Measurements from ENCODE around the gene STX7. TPM values are rescaled to one million over a fixed set of nuclear protein-coding genes. Genes with fewer than 3 reads are reported as not detected.

STX7 gene
- total RNA-seq, 1 experiment from 2014 or later: 35.6 TPM

DNA sequence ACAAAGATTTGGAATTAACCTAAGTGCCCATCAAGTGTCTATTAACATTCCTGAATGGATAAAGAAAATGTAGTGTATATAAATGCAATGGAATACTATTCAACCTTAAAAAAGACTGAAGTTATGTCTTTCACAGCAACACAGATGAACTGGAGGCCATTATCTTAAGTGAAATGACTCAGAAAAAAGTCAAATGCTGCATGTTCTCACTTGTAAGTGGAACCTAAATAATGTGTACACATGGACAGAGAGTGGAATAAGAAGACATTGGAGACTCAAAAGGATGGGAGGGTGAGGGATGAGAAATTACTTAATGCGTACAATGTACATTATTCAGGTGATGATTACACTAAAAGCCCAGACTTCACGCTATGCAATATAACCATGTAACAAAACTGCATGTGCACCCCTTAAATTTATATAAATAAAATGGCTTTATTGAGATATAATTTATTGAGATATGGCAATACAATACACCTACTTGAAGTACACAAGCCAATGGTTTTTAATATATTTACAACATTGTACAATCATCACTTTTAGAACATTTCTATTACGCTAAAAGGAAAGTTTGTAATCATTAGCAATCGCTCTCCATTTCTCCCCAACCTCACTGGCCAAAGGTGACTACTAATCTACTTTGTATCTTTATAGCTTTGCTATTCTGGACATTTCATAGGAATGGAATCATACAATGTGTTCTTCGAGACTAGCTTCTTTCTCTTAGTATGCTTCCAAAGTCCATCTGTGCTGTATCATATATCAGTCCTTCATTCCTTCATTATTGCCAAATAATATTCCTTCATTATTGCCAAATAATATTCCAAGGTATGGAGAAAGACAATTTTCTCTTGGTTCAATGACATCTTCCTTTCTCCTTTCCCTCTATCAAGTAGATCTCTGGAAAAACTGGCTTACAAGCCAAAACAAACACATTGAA lies 5.8 kb downstream of the STX7 start:
- no peak for DNase-seq (ENCODE audit: low spot score)

DNA sequence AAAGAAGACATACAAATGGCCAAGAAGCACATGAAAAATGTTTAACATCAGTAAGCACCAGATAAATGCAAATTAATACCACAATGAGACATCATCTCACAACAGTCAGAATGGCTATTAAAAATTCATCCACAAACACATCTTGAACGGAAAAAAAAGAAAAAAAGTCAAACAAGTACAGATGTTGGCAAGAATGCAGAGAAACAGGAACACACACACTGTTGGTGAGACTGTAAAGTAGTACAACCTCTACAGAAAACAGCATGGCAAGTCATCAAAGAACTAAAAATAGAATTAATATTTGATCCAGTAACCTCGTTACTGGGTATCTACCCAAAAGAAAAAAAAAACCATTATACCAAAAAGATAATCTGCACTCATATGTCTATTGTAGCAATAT lies 6.5 kb downstream of the STX7 start:
- no peak for DNase-seq (ENCODE audit: low spot score)

DNA sequence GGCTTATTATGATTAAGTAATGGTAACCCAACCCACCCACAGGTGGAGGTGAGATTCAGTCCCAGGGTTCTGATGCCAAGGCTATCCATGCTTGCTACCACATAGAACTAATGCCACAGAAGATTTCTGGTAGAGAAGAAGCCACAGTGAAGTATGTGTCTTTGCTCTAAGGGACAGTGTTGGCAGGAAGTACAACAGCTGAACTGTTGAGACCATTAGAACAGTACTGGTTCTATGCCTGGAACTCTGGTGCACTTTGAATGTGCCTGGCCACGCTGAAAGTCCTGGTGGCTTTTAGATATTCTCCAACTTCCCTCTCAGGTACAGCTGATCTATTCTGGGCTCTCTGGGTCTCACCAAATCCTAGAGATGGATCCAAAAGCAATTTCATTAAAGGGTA lies 7.8 kb downstream of the STX7 start:
- no peak for DNase-seq (ENCODE audit: low spot score)

DNA sequence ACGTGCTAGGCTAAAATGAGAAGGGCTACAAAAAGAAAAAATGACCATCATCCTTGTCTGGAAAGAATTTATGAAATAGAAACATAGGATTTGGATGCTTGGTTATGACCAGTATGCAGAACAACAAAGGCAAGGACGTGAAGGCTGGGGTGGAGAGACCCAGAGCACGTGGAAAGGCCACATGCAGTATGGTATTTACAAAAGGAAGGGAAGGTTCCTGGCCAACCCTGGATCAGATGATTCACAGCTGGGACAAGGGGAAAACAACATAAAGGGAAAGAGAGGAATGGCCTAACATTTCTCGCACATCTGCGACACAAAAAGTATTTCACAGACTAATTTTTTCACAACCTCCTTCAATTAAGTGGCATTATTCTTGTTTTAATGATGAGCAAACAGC lies 8.2 kb downstream of the STX7 start:
- DNase-seq (ENCODE audit: low spot score): no peak

DNA sequence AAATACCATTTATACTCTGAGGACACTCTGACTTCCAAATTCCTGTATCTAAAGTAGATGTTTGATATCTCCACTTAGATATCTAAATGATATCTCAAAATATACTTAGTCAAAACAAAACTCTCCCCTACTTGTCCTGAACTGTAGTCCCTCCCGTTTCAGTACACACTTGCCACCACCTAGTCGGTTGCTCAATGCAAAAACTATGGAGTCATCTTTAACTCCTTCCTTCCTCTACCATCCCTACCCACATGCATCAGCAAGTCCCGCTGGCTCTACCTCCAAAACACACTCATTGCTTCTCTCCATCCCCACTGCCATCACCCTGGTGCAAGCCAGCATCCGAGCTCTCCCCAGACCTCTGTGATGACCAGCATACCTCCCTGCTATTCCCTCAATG lies 13.2 kb downstream of the STX7 start:
- no peak for DNase-seq (ENCODE audit: low spot score)

DNA sequence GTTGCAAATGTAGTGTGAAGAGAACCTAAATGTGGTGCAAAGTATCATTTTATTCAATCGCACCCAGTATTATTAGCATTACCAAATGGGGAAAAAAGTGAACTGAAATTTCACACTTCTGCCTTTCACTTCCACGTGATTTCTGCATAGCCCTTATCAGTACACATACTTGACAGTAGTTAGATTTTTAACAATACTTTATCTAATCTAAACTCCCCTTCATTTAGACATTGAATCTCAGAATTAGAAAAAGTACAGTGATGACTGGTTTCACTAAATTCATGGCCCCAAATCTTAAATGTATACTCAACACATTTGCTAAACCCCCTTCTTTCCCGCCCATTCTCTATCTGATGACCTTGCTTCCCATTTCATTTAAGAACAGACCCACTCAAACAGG lies 14.3 kb downstream of the STX7 start:
- no peak for DNase-seq (ENCODE audit: low spot score)

DNA sequence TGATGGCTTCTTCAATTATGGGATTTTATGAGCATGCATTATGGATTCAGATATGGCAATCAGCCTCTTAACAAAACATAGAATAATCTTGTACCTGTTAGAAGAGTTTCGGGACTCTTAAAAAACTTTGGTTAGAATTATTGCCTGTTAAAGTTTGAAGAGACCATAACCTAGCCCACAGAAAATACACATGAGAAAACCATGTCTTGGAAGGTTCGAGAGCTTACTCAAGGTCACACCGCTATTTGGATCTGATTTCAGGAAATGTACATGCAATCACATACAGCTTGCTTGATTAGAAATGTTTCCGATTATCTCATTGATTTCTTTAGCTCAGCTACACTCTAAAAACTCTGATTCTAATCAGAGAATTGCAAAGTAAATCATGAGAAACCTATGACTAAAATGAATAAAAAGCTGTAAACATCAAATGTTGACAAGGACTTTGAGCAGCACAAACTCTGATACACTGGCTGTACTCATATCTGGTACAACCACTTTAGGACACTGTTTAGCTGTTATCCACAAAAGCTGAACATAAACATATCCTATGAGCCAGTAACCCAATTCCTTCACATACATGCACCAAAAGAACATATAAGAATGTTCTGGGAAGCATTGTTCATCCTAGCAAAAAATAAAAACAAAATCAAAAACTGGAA lies 16.3 kb downstream of the STX7 start:
- no peak for DNase-seq (ENCODE audit: low spot score)

DNA sequence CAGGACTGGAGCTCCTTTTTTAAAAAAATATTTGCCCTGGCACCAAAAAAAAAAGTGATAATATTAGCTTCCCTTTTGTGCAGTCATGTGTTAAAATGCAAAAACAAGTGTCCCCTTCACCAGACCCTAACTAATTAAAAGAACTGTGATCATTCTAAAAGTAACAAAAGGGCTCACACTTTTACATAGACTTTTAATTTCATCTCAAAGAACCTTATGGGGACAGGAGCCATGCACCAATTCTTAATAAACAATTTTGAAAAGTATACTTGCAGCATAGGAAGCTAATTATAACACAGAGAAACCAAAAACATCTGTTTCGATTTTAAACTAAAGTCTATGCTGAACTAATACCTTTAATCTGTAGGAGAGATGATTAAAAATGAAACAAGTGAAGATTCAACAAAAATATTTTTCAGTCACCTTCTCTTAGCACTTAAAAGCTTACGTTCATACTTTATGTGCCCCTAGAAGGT lies 17.3 kb downstream of the STX7 start:
- no peak for DNase-seq (ENCODE audit: low spot score)

DNA sequence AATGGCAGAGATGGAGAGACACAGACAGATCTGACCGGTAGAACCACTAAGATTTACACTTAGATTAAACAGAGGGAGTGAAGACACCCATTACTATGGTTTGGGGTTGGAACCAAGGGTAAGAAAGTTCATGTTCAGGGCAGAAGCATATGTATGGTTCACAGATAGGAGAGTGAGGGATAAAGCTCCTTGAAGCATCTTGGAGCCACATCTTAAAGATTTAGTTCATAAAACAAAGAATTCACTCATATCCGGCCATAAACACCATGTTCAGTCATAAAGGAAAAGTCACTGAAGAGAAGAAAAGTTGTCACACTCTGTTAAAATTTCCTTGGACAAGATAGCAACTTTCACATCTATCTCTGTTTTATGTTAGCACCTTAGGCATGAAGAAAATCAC lies 18.0 kb downstream of the STX7 start:
- no peak for DNase-seq (ENCODE audit: low spot score)

DNA sequence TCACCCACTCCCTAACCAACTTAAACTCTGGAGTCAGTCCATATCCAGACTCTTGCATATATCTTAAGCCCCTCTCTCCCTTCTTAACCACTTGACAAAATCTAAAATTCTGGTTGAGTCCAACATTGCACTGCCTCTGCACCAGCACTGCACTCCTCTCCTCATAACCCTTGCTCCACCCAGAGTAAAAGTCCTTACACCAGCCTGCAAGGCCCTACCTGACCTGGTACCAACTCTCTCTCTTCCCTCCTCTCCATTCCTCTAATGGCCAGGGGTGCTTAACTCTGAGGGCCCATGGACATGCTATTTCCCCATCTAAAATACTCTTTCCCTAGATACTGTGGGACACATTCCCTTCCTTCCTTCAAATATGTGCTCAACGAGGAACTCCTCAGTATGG lies 21.0 kb downstream of the STX7 start:
- no peak for DNase-seq (ENCODE audit: low spot score)

DNA sequence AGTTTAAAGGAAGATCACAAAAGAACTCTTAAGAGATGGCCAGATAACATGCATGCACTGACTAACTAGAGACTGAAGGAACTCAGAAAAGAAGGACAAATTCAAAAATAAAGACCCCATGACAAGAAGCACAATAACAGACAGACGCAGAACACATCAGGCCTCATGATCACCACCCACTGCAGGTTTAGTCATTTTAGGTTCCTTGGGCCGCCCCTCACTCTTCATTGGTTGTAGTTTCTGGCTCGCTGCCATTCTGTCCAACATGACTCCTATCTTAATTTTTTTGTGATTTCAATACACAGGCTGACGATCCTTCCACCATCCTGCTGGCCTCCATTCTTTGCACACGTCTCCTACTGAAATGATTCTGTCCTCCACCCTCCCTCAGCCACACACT lies 21.6 kb downstream of the STX7 start:
- no peak for DNase-seq (ENCODE audit: low spot score)

DNA sequence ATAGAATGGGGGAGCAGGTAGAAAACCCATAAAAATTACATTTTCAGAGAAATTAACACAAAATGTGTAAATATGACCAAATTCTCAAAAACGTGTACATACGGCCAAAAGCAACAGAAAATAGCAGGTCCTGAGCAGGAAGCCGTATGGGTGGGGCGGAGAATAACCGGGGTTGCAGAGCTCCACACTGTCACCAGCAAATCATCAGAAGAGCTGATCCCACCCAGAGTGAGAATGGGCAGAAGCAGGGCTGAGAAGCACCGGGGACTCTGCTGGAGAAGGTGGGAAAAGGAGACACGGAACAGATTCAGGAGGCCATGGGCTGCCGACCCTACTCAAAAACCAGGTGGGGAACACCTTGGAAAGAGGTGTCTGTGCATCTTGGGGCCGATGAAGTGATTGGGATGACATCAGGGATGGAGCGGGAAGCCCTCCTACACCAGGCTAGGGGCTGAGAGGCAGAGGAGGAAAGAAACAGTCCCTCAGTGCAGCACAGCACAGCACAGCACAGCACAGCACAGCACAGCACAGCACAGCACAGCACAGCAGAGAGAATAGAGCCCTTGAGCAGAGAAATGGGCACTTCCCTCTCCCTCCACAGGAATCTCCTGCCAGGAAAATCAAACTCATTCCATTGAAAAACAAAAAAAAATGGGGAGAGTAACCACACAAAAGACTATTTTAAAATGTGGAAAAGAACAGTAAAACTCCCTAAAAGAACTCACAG lies 22.3 kb downstream of the STX7 start:
- no peak for DNase-seq (ENCODE audit: low spot score)

DNA sequence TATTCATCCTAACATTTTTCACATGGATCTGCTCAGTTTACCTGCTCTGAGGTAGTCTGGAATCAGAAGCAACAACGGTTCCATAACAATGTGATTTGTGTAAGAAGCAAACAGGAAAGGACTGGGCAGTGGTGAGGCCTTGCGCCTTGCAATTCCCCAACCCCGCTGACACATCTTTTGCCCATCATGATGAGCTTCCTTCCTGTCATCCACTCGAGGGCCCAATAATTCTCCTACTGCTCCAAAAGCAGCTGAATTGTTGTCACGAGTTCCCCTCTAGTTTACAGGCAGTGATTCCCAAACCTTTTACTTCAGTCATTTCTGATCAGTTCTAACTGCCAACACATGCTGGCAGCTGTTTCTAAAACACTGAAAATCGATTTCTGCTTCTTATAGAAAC lies 22.9 kb downstream of the STX7 start:
- DNase-seq (ENCODE audit: low spot score): no peak

DNA sequence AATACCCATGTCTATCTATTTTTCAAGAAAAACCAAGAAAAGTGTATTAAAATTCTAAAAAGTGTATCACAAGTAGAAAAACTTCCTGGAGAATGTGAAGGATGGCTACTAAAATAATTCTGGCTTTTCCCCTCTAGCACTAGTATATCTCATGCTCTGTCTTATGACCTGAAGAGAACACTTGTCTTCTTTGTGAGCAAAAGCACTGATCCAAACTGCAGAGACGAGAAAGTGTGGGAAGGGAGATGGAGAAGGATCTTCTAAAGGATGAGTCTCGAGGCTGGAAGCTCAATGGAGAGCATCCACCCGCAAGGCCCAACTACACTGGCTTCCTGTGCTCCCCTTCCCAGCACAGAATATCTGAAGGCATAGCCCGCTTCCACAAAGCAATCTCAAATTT lies 23.5 kb downstream of the STX7 start:
- no peak for DNase-seq (ENCODE audit: low spot score)

DNA sequence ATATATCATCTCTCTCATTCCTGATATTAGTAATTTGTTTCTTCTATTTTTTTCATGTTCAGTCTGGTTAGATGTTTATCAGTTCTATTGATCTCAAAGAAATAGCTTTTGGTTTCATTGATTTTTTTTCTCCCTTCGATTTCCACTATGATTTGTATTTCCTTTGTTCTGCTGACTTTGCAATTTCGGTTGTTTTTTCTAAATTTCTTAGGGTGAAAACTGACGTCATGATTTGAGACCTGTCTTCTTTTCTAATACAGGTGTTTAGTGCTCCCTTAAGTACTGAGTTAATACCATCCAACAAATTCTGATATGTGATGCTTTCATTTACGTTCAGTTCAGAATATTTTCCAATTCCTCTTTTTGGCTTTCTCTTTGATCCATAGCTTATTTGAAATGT lies 25.2 kb downstream of the STX7 start:
- no peak for DNase-seq (ENCODE audit: low spot score)

DNA sequence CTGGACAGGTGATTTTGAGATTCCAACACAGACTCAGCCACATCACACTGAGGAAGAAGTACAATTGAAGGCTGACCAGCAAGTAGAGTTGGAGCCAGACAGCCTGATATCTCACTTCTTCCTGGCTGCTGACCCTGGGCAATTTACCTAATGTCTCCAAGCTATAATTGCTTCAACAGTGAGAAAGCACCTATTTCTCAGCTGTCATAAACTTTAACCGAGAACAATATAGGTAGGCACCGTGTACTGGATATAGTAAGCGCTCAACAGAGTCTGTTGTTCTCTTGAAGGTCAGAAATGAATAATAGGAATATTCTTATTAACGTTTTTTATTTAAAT lies 28.3 kb downstream of the STX7 start:
- DNase-seq (ENCODE audit: low spot score): no peak

DNA sequence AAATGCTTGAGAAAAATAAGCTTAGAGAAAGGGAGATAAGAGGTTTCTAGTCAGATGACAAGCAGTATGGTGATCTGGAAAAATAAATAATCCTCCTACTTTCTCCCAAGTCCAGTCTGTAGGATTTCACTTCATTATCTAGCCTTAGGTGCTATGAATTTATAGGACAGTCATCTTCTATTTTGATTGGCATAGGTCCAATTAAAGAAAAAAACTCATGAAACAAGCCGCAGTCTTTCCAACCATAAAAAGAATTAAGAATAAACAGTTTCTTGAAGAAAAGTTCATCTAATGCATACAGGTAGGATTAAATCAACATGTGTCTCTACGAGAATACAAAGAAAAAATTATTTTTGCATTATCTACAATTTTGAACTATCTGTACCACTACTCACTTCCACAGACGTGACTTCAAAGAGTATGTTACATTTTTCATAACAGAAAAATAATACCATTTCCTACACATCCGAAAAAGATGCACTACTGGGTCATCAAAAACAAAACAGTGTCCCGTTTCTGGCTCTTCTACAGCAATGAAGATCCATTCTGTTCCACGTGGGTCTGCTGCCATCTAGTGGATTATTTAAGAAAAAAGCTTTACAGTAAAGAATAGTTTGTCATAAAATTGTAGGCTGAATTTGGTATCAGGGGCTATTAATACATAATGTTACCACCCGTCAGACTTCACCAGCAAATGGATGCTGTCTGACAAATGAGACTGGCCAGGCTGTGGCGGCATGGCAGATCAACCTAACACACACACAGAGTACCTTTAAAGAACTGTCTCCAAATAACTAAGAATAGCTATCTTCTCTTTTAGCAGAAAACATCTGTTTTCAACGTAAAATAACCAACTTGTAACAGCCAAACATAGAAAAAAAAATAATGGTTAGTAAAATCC lies 28.9 kb downstream of the STX7 start:
- DNase-seq (ENCODE audit: low spot score): peak; percentile 73

DNA sequence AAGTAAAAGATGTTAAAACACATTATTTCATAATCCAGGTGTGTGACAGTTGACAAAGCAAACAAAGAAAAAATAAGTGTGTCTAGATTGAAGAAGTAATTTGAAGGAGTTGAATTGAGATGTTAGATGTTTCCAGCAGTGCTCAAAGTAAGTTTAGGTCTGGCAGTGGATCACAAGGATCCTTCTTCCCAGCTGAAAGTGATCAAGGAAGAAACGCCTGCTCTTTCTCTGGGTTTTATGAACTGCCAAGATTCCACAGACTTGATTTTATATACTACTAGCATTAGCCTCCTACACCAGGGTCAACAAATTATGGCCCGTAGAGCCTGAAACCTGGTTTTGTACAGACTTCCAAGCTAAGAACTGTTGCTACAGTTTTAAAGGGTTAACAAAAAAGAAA lies 30.3 kb downstream of the STX7 start:
- no peak for DNase-seq (ENCODE audit: low spot score)

DNA sequence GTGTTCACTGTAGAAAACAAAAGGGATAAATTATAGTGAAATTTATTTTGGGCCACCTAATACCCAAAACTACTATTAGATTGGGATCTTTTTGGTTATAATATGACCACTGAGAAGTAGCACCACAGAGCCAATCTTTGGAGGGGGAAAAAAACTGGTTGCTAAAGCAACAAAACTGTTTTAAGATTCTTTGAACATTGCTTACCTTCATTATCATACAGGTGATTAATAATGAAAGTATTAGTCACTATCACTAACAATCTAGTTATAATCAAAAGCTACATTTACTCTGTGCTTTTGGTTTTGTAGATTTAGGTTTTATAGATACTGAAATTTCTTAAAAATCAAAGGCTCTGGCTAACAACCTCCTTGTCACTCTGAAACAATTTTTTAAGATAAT lies 31.7 kb downstream of the STX7 start:
- DNase-seq (ENCODE audit: low spot score): no peak

DNA sequence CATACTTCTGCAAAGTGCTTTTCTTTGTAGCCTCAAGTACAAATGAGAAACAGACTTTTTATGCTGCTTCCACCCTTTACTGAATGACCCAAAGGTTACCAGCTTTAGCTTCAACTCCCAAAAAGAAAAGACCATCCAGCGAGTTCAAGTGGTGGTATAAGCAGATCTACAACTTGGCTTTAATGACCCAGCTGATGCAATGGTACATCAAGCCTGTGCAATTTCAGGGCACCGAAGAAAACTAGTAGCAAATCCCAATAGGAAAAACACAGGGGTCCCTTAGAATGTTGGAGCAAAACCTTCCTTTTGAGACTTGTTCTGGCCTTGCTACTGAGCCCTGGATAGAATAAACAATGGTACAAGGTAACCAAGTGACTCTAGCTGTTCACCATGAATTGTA lies 33.8 kb downstream of the STX7 start:
- no peak for DNase-seq (ENCODE audit: low spot score)

DNA sequence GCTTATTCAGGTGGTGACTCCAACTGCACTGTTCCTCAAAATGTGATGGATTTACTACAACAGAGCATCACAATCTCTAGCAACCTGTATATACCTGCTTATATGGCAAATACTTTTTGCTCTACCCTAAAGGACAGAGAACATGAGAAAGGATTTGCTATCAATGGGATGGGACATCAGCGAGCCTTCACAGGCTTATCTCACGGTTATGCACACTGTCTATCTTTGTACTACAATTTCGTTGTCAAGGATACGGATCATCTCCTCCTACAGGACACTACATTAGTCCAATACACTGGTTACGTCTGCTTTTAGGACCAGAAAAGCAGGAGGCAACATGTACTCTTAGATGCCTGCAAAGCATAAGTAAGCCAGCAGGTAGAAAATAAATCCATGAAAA lies 34.2 kb downstream of the STX7 start:
- no peak for DNase-seq (ENCODE audit: low spot score)

DNA sequence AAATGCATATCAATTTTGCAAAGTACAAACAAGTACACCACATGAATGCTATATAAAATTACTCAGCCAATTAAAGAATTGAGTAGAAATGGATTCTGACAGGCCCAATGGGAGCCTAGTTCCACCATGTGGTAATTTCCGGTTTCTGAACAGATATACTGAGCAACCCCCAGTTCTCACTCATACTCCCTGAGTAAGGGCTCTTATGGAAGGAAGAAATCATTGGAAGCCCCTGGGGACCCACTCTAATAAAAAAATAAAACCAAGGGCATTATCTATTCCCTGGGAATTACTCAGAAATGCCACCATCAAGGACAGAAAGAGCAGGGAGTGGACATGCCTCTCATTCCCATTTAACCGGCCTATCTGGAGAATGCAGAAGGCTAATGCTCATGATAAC lies 34.6 kb downstream of the STX7 start:
- no peak for DNase-seq (ENCODE audit: low spot score)

Measured in A172 (cell line).